A549 (cell line): Measurements from ENCODE around the gene BPIFB1. TPM values are rescaled to one million over a fixed set of nuclear protein-coding genes. Genes with fewer than 3 reads are reported as not detected.

Source experiments
- ATAC-seq, 2 experiments: fragments of 200-7000 bp in 1 of 2; fragments of >200 bp in 1 of 2; cut with Nextera tagmentation in 1 of 2; cut with Tn5 transposase in 1 of 2; 3 replicates each; pipeline versions ENCODE4 v1.8.0 to v1.9.1; 2018 to 2020; ENCODE audit warnings: mild to moderate bottlenecking in 1 of 2, moderate library complexity in 1 of 2
- CTCF ChIA-PET: fragments of 300-600 bp; sonication (Branson Sonifier 250); formaldehyde crosslinking; extraction: SDS; loops from one replicate; lab custom pipeline; 2021; ENCODE audit warnings: antibody characterized with exemption, inconsistent platforms; lab: Yijun Ruan, JAX
- POLR2A ChIA-PET: fragments of 350-600 bp; formaldehyde crosslinking; extraction: SDS; loops from one replicate; lab custom pipeline; 2021; ENCODE audit warnings: antibody characterized with exemption, inconsistent platforms; lab: Yijun Ruan, JAX
- DNase-seq, 2 experiments: peaks; one replicate each; pipeline versions ENCODE4 v3.0.0 to v3.0.0-alpha.2; 2011 to 2016; ENCODE audit warnings: low read depth in 1 of 2, low spot score in 1 of 2
- FAIRE-seq: peaks from 2 replicates; lab custom pipeline; 2011; peaks lifted over from hg19 to GRCh38; lab: Jason Lieb, UNC
- H3K27ac ChIP-seq, 2 experiments: fragments of >200 bp; sonication (Bioruptor Twin); formaldehyde crosslinking; 3 replicates each; pipeline ENCODE4 v1.5.1; 2016 to 2017
- H3K4me1 ChIP-seq: fragments of >200 bp; sonication (Bioruptor Twin); formaldehyde crosslinking; 3 replicates; pipeline ENCODE4 v1.6.1; 2016
- H3K4me2 ChIP-seq: fragments of >200 bp; sonication (Bioruptor Twin); formaldehyde crosslinking; 3 replicates; pipeline ENCODE4 v1.6.1; 2016
- H3K4me3 ChIP-seq: fragments of >200 bp; sonication (Bioruptor Twin); formaldehyde crosslinking; 3 replicates; pipeline ENCODE4 v1.5.1; 2016
- H3K9me3 ChIP-seq: fragments of >200 bp; sonication (Bioruptor Twin); formaldehyde crosslinking; 3 replicates; pipeline ENCODE4 v1.6.1; 2016
- BHLHE40 ChIP-seq: IDR thresholded peaks from 2 replicates; pipeline ENCODE4 v1.6.1; 2012; ENCODE audit warnings: low read depth, low read length, inconsistent platforms
- EP300 ChIP-seq, 2 experiments: fragments of >200 bp; sonication (Bioruptor Twin); formaldehyde crosslinking; IDR thresholded peaks; 2 replicates in 1 of 2; 3 replicates in 1 of 2; pipeline ENCODE4 v1.6.1; 2016 to 2017
- FOSL2 ChIP-seq, 2 experiments: fragments of 450-650 bp in 1 of 2; fragments of >200 bp in 1 of 2; sonication (Bioruptor Twin) in 1 of 2; formaldehyde crosslinking; IDR thresholded peaks; 2 replicates each; pipeline versions ENCODE4 v1.5.0 to v1.6.1; 2016 to 2020; ENCODE audit warnings: mild to moderate bottlenecking in 1 of 2, moderate library complexity in 1 of 2
- HES2 ChIP-seq: fragments of >200 bp; sonication (Bioruptor Twin); formaldehyde crosslinking; IDR thresholded peaks from 2 replicates; pipeline ENCODE4 v1.6.1; 2016
- HEYL ChIP-seq: fragments of 250-450 bp; sonication (Bioruptor Pico); IDR thresholded peaks from 2 replicates; pipeline ENCODE4 v1.8.0; 2021; ENCODE audit warnings: mild to moderate bottlenecking, moderate library complexity
- HOXA7 ChIP-seq: fragments of 250-450 bp; sonication (Bioruptor Pico); IDR thresholded peaks from 2 replicates; pipeline ENCODE4 v1.5.0; 2020; ENCODE audit warnings: mild to moderate bottlenecking, moderate library complexity
- HOXB13 ChIP-seq: fragments of 250-450 bp; sonication (Bioruptor Pico); IDR thresholded peaks from 2 replicates; pipeline ENCODE4 v1.5.0; 2020; ENCODE audit warnings: low read depth, mild to moderate bottlenecking, moderate library complexity
- JUNB ChIP-seq: fragments of >200 bp; sonication (Bioruptor Twin); formaldehyde crosslinking; IDR thresholded peaks from 2 replicates; pipeline ENCODE4 v1.6.1; 2016
- MAZ ChIP-seq: fragments of 150-350 bp; IDR thresholded peaks from 2 replicates; pipeline ENCODE4 v1.6.1; 2014; ENCODE audit warnings: antibody characterized with exemption, low read depth, low read length, borderline replicate concordance
- NR3C1 ChIP-seq: fragments of >200 bp; sonication (Bioruptor Twin); formaldehyde crosslinking; IDR thresholded peaks from 3 replicates; pipeline ENCODE4 v1.6.1; 2017
- RAD21 ChIP-seq, 2 experiments: fragments of >200 bp in 1 of 2; sonication (Bioruptor Twin) in 1 of 2; formaldehyde crosslinking in 1 of 2; IDR thresholded peaks in 1 of 2; conservative IDR thresholded peaks in 1 of 2; 2 replicates in 1 of 2; 3 replicates in 1 of 2; pipeline ENCODE4 v1.6.1; 2012 to 2018; ENCODE audit warnings: inconsistent platforms in 1 of 2
- RNF2 ChIP-seq: fragments of 200-600 bp; sonication (generic); IDR thresholded peaks from 2 replicates; pipeline ENCODE4 v1.6.1; 2016; ENCODE audit warnings: low read depth, mild to moderate bottlenecking, antibody characterized with exemption, moderate library complexity, borderline replicate concordance
- SMC3 ChIP-seq: fragments of >200 bp; sonication (Bioruptor Twin); formaldehyde crosslinking; IDR thresholded peaks from 3 replicates; pipeline ENCODE4 v1.6.1; 2018; ENCODE audit warnings: inconsistent platforms
- TP53 ChIP-seq: fragments of 250-450 bp; sonication (Bioruptor Pico); IDR thresholded peaks from 2 replicates; pipeline ENCODE4 v1.5.0; 2021; ENCODE audit warnings: mild to moderate bottlenecking, moderate library complexity
- ZC3H11A ChIP-seq: fragments of 450-650 bp; IDR thresholded peaks from 2 replicates; pipeline ENCODE4 v1.6.1; 2014; ENCODE audit warnings: antibody characterized with exemption, mild to moderate bottlenecking
- ZFP36 ChIP-seq: fragments of 450-650 bp; IDR thresholded peaks from 2 replicates; pipeline ENCODE4 v1.6.1; 2014; ENCODE audit warnings: borderline replicate concordance; ENCODE audit not compliant: partially characterized antibody
- ZNF302 ChIP-seq: fragments of 250-450 bp; sonication (Bioruptor Pico); IDR thresholded peaks from 2 replicates; pipeline ENCODE4 v1.9.0; 2021; ENCODE audit warnings: inconsistent platforms, mild to moderate bottlenecking, moderate library complexity
- WGBS: methylation state at CpG from one replicate; pipeline ENCODE4 v1.1.6; 2017; ENCODE audit errors: missing lambda C conversion rate; 5-methylcytosine and 5-hydroxymethylcytosine counted together
- polyA plus RNA-seq, 4 experiments: library from polyadenylated mRNA; depleted of rRNA in 3 of 4; stranded (reverse); fragments of >200 nt; fragmentation: RNase III in 1 of 4; extraction: RNeasy Plus Mini Kit Qiagen cat#74134 plus additional on column Dnase treatment in 1 of 4; gene quantifications; 2 replicates in 3 of 4; 3 replicates in 1 of 4; pipeline ENCODE4 v1.2.3, GENCODE V29; 2011 to 2017
- TF ChIP-seq, protein P1 (sequence below): fragments of >200 bp; sonication (Bioruptor Twin); formaldehyde crosslinking; IDR thresholded peaks from 3 replicates; pipeline ENCODE4 v1.6.1; 2016
- TF ChIP-seq, protein P2 (sequence below): fragments of 150-350 bp; IDR thresholded peaks from 2 replicates; pipeline ENCODE4 v1.6.1; 2014; ENCODE audit warnings: low read depth, mild to moderate bottlenecking, low read length
- TF ChIP-seq, protein P3 (sequence below): fragments of 200-600 bp; sonication (generic); IDR thresholded peaks from 2 replicates; pipeline ENCODE4 v1.6.1; 2016; ENCODE audit warnings: antibody characterized with exemption, mild to moderate bottlenecking, moderate library complexity
- TF ChIP-seq, protein P4 (sequence below): fragments of >200 bp; sonication (Bioruptor Twin); formaldehyde crosslinking; IDR thresholded peaks from 3 replicates; pipeline ENCODE4 v1.5.1; 2016

The BPIFB1 gene
- polyA plus RNA-seq, 2 of the 4 experiments (the other 2 are of a cell fraction), result 0.18 TPM; not detected in 1

GRCh38 chr20:33261465-33261864 lies 21.5 kb upstream of the BPIFB1 start:
- WGBS, result 56% methylated on average over 4 of the region's 4 CpGs
- Histone ChIP-seq H3K9me3 (peaks cover 8% of the 10 kb centered on the region), H3K4me1 (no peaks in the 10 kb centered on the region), H3K4me3 (no peak overlapping the region), H3K27ac (no peak overlapping the region), H3K4me2 (no peak overlapping the region)
- TF ChIP-seq BHLHE40 (no peak), HOXB13 (CRISPR knock-in tag) (no peak), EP300 (IDR thresholded peaks at IDR 0.05) (no peak), HEYL (CRISPR knock-in tag) (no peak), HOXA7 (CRISPR knock-in tag) (no peak), MAZ (no peak), ZFP36 (no peak), NR3C1 (no peak), ZC3H11A (no peak), RNF2 (no peak), ZNF302 (no peak), TP53 (CRISPR knock-in tag) (no peak), FOSL2 (IDR thresholded peaks at IDR 0.05) (no peak), FOSL2 (CRISPR knock-in tag; IDR thresholded peaks at IDR 0.05) (no peak), JUNB (no peak)
- TF ChIP-seq, protein P1, sequence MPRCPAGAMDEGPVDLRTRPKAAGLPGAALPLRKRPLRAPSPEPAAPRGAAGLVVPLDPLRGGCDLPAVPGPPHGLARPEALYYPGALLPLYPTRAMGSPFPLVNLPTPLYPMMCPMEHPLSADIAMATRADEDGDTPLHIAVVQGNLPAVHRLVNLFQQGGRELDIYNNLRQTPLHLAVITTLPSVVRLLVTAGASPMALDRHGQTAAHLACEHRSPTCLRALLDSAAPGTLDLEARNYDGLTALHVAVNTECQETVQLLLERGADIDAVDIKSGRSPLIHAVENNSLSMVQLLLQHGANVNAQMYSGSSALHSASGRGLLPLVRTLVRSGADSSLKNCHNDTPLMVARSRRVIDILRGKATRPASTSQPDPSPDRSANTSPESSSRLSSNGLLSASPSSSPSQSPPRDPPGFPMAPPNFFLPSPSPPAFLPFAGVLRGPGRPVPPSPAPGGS, result no peak
- TF ChIP-seq, protein P2, sequence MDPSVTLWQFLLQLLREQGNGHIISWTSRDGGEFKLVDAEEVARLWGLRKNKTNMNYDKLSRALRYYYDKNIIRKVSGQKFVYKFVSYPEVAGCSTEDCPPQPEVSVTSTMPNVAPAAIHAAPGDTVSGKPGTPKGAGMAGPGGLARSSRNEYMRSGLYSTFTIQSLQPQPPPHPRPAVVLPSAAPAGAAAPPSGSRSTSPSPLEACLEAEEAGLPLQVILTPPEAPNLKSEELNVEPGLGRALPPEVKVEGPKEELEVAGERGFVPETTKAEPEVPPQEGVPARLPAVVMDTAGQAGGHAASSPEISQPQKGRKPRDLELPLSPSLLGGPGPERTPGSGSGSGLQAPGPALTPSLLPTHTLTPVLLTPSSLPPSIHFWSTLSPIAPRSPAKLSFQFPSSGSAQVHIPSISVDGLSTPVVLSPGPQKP, result no peak
- TF ChIP-seq, protein P3, sequence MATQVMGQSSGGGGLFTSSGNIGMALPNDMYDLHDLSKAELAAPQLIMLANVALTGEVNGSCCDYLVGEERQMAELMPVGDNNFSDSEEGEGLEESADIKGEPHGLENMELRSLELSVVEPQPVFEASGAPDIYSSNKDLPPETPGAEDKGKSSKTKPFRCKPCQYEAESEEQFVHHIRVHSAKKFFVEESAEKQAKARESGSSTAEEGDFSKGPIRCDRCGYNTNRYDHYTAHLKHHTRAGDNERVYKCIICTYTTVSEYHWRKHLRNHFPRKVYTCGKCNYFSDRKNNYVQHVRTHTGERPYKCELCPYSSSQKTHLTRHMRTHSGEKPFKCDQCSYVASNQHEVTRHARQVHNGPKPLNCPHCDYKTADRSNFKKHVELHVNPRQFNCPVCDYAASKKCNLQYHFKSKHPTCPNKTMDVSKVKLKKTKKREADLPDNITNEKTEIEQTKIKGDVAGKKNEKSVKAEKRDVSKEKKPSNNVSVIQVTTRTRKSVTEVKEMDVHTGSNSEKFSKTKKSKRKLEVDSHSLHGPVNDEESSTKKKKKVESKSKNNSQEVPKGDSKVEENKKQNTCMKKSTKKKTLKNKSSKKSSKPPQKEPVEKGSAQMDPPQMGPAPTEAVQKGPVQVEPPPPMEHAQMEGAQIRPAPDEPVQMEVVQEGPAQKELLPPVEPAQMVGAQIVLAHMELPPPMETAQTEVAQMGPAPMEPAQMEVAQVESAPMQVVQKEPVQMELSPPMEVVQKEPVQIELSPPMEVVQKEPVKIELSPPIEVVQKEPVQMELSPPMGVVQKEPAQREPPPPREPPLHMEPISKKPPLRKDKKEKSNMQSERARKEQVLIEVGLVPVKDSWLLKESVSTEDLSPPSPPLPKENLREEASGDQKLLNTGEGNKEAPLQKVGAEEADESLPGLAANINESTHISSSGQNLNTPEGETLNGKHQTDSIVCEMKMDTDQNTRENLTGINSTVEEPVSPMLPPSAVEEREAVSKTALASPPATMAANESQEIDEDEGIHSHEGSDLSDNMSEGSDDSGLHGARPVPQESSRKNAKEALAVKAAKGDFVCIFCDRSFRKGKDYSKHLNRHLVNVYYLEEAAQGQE, result no peak
- DNase-seq (peak in 1 of 2 experiments; percentile 9), ATAC-seq (no peak), FAIRE-seq (no peak)
- CTCF ChIA-PET, result interaction anchor here (0.9 to 2.7 kb wide), 3 partner anchors 14 to 42 kb away, joined by 3 to 9 read pairs (median 4); no protein-coding TSS in a partner anchor
- POLR2A ChIA-PET, result no interaction called here

DNA sequence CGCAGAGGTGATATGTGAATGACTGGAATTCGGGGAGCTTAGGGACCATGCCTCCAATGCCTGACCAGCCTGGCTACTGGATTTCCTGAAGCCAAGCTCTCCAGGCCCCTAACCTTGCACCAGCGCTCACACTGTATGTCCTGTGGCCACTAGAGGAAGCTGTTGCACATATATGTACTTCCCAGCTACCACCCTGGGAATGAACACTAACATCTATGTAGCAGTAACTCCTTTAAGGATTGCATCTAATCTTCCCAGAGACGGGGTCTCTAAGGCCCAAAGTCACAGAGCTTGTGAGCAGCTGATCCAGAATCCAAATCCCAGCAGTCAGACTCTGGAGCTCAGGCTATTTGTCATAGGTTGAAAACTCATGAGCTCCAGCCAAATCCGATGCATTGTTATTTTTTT lies 20.4 kb upstream of the BPIFB1 start:
- no peaks in the 10 kb centered on the region for H3K4me1 ChIP-seq
- TF ChIP-seq HES2 (no peak), SMC3 (peak; percentile 32; the same call in 1 of the 3 replicates), RAD21 (conservative IDR thresholded peaks at IDR 0.05 in 1 of 2, IDR thresholded peaks at IDR 0.05 in 1 of 2) (peak; percentile 57 to 64)
- TF ChIP-seq, protein P4, sequence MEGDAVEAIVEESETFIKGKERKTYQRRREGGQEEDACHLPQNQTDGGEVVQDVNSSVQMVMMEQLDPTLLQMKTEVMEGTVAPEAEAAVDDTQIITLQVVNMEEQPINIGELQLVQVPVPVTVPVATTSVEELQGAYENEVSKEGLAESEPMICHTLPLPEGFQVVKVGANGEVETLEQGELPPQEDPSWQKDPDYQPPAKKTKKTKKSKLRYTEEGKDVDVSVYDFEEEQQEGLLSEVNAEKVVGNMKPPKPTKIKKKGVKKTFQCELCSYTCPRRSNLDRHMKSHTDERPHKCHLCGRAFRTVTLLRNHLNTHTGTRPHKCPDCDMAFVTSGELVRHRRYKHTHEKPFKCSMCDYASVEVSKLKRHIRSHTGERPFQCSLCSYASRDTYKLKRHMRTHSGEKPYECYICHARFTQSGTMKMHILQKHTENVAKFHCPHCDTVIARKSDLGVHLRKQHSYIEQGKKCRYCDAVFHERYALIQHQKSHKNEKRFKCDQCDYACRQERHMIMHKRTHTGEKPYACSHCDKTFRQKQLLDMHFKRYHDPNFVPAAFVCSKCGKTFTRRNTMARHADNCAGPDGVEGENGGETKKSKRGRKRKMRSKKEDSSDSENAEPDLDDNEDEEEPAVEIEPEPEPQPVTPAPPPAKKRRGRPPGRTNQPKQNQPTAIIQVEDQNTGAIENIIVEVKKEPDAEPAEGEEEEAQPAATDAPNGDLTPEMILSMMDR, result peak; percentile 49
- H3K9me3 ChIP-seq, result peaks cover 8% of the 10 kb centered on the region
- ChIA-PET POLR2A (no interaction called here), CTCF (interaction anchor here (0.5 to 1.6 kb wide), 13 partner anchors 9 to 189 kb away, joined by 3 to 5 read pairs (median 4); no protein-coding TSS in a partner anchor)
- 21% methylated on average over 5 of the region's 5 CpGs for WGBS
- no peak overlapping the region for H3K4me3 ChIP-seq
- DNase-seq, result peak in 1 of 2 experiments; percentile 68
- no peak overlapping the region for H3K27ac ChIP-seq
- H3K4me2 ChIP-seq, result no peak overlapping the region
- ATAC-seq, result peak; percentile 91 to 96
- FAIRE-seq, result no peak
